ENCODE results near the gene EOLA2.
"Not testable (repeated sequence)": the region's sequence is repeated elsewhere in the genome, so short reads cannot be mapped to it uniquely, and the experiment has no call there.

GRCh38 chrX:149924434-149924833 is 13.9 kb downstream of the EOLA2 start:
- not testable (repeated sequence) for TF ChIP-seq ZFP30 (CRISPR knock-in tag; IDR thresholded peaks at IDR 0.05); ZC3H10 (CRISPR knock-in tag; IDR thresholded peaks at IDR 0.05); GLIS3 (CRISPR knock-in tag; IDR thresholded peaks at IDR 0.05); POU6F1 (CRISPR knock-in tag; IDR thresholded peaks at IDR 0.05; ENCODE audit: borderline replicate concordance, low read depth); PATZ1 (CRISPR knock-in tag; IDR thresholded peaks at IDR 0.05; ENCODE audit: borderline replicate concordance); TSHZ2 (CRISPR knock-in tag; IDR thresholded peaks at IDR 0.05); RARB (CRISPR knock-in tag; IDR thresholded peaks at IDR 0.05); CSDC2 (CRISPR knock-in tag; IDR thresholded peaks at IDR 0.05); OSR1 (CRISPR knock-in tag; IDR thresholded peaks at IDR 0.05); CSRNP3 (CRISPR knock-in tag; IDR thresholded peaks at IDR 0.05)

Measured in SK-N-SH treated with all-trans-retinoic acid at 6 μM for 48 hours (cell line).